Omental fat pad (tissue), 4 donors: ENCODE data around the gene GGA3. TPM values are rescaled to one million over a fixed set of nuclear protein-coding genes. Genes with fewer than 3 reads are reported as not detected.
A peak's percentile ranks its signal among the peaks of the same experiment; 100 is the strongest.

ENCODE experiments used
- ATAC-seq: fragments of 150-250 bp; one replicate; pipeline ENCODE4 v1.9.1; 2016; ENCODE audit warnings: mild to moderate bottlenecking, moderate library complexity; ENCODE audit not compliant: low FRiP score
- DNase-seq: peaks from one replicate; pipeline ENCODE4 v3.0.0-alpha.2; 2019; ENCODE audit warnings: low spot score
- CTCF ChIP-seq, 3 donors: fragments of 450-650 bp; IDR thresholded peaks; one replicate each; pipeline ENCODE4 v1.5.1; 2016 to 2017; ENCODE audit warnings: antibody characterized with exemption in 3 of 3, mild to moderate bottlenecking in 3 of 3, moderate library complexity in 2 of 3
- total RNA-seq, 4 donors: library from RNA; depleted of rRNA; stranded (reverse); fragments of >200 nt; gene quantifications; one replicate each; pipeline ENCODE4 v1.1.0, GENCODE V29; 2016

Gene GGA3
- total RNA-seq, 4 donors from 2014 or later: 22.3 to 36.3 (median 30.5) TPM

DNA sequence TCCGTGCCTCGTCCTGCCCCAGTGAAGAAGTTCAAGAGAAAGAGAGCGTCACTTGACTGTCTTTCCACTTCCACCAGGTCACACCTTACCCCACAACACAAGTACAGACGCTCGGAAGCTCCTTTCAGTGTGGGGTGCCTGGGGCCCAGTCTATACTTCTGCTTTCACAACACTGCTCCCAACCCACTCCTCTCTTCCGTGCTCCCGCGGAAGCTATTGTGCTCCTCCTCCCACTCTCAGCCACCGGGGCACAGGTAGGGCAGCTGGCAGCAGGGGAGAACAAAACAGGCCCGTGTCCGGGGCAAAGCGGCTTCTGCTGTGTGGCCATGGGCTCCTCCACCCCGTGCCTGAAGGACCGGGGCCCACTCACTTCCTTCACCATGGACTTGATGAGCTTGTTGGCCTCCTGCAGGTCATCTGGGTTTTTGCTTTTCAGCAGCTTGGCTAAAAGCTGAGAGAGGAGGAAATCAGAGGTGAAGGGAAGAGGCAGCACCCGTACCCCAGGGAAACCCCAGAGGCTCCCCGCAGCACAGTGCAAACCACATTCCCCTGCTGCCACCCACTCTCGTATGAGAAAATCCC lies 18.9 kb downstream of the GGA3 start:
- DNase-seq (no peak), ATAC-seq (no peak)
- TF ChIP-seq CTCF (IDR thresholded peaks at IDR 0.05): no peak

DNA sequence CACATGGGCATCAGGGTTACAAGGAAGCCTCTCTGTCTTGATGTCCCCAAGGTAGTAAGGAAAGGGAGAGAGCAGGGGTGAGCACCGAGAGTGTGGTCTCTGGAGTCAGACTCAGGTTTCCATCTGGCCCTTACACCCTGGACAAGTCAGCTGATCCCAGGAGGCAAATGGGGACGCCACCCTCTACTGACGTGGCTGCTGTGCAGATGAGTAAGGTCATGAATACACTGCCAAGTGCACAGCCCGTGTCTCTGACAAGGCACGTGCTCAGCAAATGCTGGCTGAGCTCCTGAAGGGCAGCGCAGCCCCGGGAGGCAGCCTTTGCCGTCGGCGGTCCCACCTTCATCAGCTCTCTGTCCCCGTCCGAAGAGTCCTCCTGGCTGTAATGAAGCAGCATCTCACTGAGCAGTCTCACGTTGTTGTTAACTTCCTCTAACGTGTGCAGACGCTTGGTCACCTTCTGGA lies 19.4 kb downstream of the GGA3 start:
- no peak for TF ChIP-seq CTCF (IDR thresholded peaks at IDR 0.05)
- ATAC-seq (no peak), DNase-seq (no peak)

DNA sequence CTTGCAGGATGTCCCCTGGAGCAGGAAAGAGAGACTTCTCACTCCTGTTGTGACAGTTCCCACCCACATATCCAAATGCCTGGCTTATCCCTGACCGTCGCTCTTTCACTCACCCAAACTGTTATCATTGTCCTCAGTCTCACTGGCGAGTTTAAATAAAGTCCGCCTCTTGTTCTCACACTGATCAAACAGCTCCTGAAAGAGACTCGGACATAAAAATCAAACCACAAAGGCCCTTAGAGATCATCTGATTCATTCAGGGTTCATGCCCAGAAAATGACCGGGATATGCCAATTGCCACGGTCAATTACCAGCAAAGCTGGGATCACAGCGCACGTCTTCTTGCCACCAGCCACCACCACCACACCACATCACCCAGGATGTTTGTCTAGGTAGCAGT lies 19.9 kb downstream of the GGA3 start:
- DNase-seq (no peak), ATAC-seq (no peak)
- TF ChIP-seq CTCF (IDR thresholded peaks at IDR 0.05): no peak

- TF ChIP-seq CTCF (IDR thresholded peaks at IDR 0.05): no peak
- ATAC-seq (peak; percentile 50), DNase-seq (no peak)
Measured at GRCh38 chr17:75241143-75241430, 20.3 kb downstream of the GGA3 start.

DNA sequence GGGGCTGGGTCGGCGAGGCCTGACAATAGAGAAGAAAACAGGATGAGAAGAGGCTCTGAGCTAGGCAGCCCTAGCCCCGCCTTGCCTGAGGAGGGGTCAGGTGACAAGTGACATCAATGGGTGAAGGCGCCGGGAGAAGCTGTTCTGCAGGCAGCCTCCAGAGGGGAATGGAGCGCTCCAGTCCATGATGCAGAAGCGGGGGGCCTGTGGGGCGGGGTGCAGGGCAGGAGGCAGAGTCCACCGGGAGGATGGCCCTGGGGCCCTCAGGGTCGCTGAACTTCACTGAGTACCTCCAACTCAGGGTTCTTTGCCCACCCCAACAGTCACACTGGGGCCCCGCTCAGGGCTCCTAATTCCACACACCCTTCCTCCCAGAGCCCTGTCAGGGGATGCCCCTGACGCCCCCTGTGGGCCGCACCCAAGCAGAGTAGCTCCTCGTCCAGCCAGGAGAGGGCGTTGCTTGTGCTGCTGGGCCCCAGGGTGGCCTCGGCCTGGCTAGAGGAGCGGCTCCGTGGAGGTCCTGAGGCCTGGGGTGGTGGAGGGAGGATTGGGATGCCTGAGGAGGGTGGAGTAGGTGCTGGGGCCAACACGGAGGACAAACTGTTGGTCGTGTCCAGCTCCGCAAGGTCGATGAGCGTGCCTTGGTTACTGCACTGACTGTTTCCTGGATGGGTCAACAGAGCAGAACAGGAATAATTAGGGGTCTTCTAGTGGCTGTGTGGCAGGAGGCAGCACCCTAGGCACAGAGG lies 20.8 kb downstream of the GGA3 start:
- DNase-seq (no peak), ATAC-seq (peak; percentile 39)
- no peak for TF ChIP-seq CTCF (IDR thresholded peaks at IDR 0.05)

DNA sequence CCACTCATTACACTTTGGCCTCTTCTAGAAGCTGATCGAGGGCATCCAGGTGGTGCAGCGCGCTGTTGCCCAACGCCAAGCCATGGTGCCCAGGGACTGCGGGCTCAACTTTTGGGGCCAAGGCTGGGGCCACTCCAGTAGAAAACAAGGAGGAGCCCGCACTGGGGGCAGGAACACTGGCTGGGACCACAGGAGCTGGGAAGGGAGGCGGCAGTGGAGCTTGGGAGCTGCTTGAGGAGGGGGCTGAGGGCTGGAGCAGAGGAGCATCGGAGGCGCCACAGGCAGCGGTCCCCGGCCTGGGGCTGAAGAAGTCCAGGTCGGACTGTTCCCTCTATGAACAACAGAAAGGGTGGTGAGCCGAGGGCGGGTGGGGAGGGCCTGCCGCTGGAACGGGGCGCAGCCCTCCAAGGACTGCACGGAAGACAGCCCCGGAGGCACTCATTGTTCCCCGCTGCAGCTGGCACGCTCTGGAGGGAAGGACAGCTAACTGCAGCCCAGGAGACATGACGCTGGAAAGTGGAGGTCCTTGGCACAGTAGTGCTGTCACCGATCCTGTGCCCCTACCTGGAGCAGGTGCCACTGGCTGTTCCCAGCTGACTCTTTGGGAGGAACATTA lies 21.5 kb downstream of the GGA3 start:
- no peak for ATAC-seq
- TF ChIP-seq CTCF (IDR thresholded peaks at IDR 0.05): no peak
- no peak for DNase-seq

GRCh38 chr17:75239214-75239613 lies 22.2 kb downstream of the GGA3 start:
- no peak for TF ChIP-seq CTCF (IDR thresholded peaks at IDR 0.05)
- no peak for ATAC-seq
- DNase-seq: no peak
